GM10248 (cell line): Measurements from ENCODE around the gene RSL24D1.

ENCODE experiments used
- CTCF ChIA-PET: fragments of 300-600 bp; sonication (Branson Sonifier 250); formaldehyde crosslinking; extraction: SDS; loops from one replicate; lab custom pipeline; 2021; ENCODE audit warnings: antibody characterized with exemption; lab: Yijun Ruan, JAX
- POLR2A ChIA-PET: fragments of 350-650 bp; sonication (Branson Sonifier 250); formaldehyde crosslinking; extraction: SDS; loops from one replicate; lab custom pipeline; 2020; ENCODE audit warnings: antibody characterized with exemption; lab: Yijun Ruan, JAX
- DNase-seq: peaks from one replicate; pipeline ENCODE4 v3.0.0; 2012; ENCODE audit errors: extremely low spot score
- TF ChIP-seq, protein P1 (sequence below): IDR thresholded peaks from 2 replicates; pipeline ENCODE4 v1.5.1; 2012; ENCODE audit warnings: mild to moderate bottlenecking, low read depth; ENCODE audit errors: extremely low read depth, missing control alignments, control extremely low read depth

RSL24D1 gene

GRCh38 chr15:55221090-55222011 lies 24.6 kb upstream of the RSL24D1 start:
- DNase-seq = peak; percentile 45
- TF ChIP-seq, protein P1, sequence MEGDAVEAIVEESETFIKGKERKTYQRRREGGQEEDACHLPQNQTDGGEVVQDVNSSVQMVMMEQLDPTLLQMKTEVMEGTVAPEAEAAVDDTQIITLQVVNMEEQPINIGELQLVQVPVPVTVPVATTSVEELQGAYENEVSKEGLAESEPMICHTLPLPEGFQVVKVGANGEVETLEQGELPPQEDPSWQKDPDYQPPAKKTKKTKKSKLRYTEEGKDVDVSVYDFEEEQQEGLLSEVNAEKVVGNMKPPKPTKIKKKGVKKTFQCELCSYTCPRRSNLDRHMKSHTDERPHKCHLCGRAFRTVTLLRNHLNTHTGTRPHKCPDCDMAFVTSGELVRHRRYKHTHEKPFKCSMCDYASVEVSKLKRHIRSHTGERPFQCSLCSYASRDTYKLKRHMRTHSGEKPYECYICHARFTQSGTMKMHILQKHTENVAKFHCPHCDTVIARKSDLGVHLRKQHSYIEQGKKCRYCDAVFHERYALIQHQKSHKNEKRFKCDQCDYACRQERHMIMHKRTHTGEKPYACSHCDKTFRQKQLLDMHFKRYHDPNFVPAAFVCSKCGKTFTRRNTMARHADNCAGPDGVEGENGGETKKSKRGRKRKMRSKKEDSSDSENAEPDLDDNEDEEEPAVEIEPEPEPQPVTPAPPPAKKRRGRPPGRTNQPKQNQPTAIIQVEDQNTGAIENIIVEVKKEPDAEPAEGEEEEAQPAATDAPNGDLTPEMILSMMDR = no peak
- ChIA-PET POLR2A (no interaction called here), CTCF (interaction anchor here (0.8 to 3.9 kb wide), 5 partner anchors 16 to 218 kb away, joined by 3 to 20 read pairs (median 3); partner anchors contain the start of genes CCPG1 and PIERCE2)

DNA sequence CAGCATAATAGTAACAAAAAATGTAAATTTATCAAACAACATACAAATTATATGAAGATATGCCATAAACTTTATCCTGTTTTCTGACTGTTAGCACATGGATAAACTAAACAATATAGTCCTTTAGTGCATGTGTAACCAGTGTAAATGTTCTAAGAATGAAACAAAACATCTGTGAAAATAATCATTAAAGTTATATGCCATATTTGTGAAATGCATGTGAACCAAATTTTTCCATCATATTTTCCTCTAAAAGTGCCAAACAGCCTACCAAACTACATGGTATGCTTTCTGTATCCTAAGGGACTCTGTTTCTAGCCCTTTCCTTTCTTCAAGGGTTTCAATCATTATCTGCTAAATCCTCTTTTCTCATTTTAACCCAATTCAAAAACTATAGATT lies 23.9 kb upstream of the RSL24D1 start:
- POLR2A ChIA-PET = no interaction called here
- TF ChIP-seq, protein P1 = no peak
- CTCF ChIA-PET = interaction anchor here (1.0 to 3.9 kb wide), 4 partner anchors 17 to 219 kb away, joined by 3 to 20 read pairs (median 4); partner anchors contain the start of genes CCPG1 and PIERCE2
- no peak for DNase-seq

GRCh38 chr15:55218056-55218455 lies 21.3 kb upstream of the RSL24D1 start:
- TF ChIP-seq, protein P1 = no peak
- ChIA-PET POLR2A (interaction anchor here (0.9 to 1.3 kb wide), 3 partner anchors 62 to 75 kb away, joined by 3 to 6 read pairs (median 4); no protein-coding TSS in a partner anchor), CTCF (interaction anchor here (0.7 to 3.9 kb wide), 20 partner anchors 10 to 224 kb away, joined by 3 to 33 read pairs (median 4); partner anchors contain the start of genes CCPG1 and PIERCE2)
- DNase-seq = no peak

GRCh38 chr15:55204464-55204863 lies 7.7 kb upstream of the RSL24D1 start:
- ChIA-PET POLR2A (no interaction called here), CTCF (interaction anchor here (1.0 to 1.7 kb wide), 2 partner anchors 12 to 235 kb away, joined by 3 to 8 read pairs; no protein-coding TSS in a partner anchor)
- no peak for DNase-seq
- TF ChIP-seq, protein P1 = no peak

DNA sequence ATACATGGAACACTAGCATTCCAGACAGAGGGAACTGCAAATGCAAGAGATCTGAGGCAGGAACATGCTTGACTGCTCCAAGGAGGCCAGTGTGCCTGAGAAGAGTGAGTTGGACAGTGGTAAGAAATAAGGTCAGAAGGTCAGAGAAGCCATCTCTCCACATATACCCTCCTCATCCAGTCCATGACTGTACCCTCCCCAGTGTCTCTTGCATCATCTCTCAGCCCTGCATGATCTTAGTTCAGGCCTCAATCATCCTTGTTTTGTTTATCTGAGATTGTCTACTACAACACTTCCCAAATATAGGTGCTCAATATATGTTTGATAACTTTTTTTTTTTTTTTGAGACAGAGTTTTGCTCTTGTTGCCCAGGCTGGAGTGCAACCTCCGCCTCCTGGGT lies 5.5 kb upstream of the RSL24D1 start:
- CTCF ChIA-PET = interaction anchor here (1.0 kb wide), 1 partner anchor 89 kb away, joined by 3 read pairs; no protein-coding TSS in a partner anchor
- POLR2A ChIA-PET = no interaction called here
- TF ChIP-seq, protein P1 = no peak
- DNase-seq = no peak

- no peak for DNase-seq
Measured at GRCh38 chr15:55198706-55199105, 2.0 kb upstream of the RSL24D1 start.

More at GRCh38 chr15:55198706-55199105, 2.0 kb upstream of the RSL24D1 start:
- ChIA-PET CTCF (interaction anchor here (1.2 to 2.4 kb wide), 5 partner anchors 9 to 148 kb away, joined by 3 to 10 read pairs (median 4); no protein-coding TSS in a partner anchor), POLR2A (no interaction called here)
- TF ChIP-seq, protein P1 = no peak
